HCT116 (cell line): ENCODE results near the gene DOK7. TPM values are rescaled to one million over a fixed set of nuclear protein-coding genes. Genes with fewer than 3 reads are reported as not detected.

Experiments
- ATAC-seq: fragments of 200-7000 bp; cut with Tn5 transposase; 2 replicates; pipeline ENCODE4 v1.9.1; 2020; ENCODE audit warnings: mild to moderate bottlenecking, moderate library complexity
- BruUV-seq: library from RNA; stranded (reverse); fragments of 400-500 nt; replicated peaks from 2 replicates; lab custom pipeline; 2021; lab: Mats Ljungman, UMichigan
- CTCF ChIA-PET: fragments of 300-600 bp; sonication (Branson Sonifier 250); formaldehyde crosslinking; loops from one replicate; lab custom pipeline; 2021; ENCODE audit warnings: antibody characterized with exemption; lab: Charles Lee
- POLR2A ChIA-PET: fragments of 300-600, 350-600 bp; sonication (Branson Sonifier 250); formaldehyde crosslinking; loops from one replicate; lab custom pipeline; 2021; ENCODE audit warnings: antibody characterized with exemption; lab: Charles Lee
- RAD21 ChIA-PET, 2 experiments: fragments of 300-600 bp; sonication (Branson Sonifier 250); formaldehyde crosslinking; loops; one replicate each; lab custom pipeline; 2023; ENCODE audit warnings: low total read pairs in 2 of 2; ENCODE audit not compliant: uncharacterized antibody in 2 of 2, unreplicated experiment in 2 of 2, low non-redundant PET in 1 of 2; lab: Charles Lee
- DNase-seq: peaks from one replicate; pipeline ENCODE4 v3.0.0-alpha.2; 2010; ENCODE audit warnings: low read depth, low spot score
- H2AFZ ChIP-seq: fragments of 200-600 bp; shearing (Covaris generic), sonication (generic); 2 replicates; pipeline ENCODE4 v1.6.1; 2017; ENCODE audit warnings: low read depth, mixed run types, mixed read lengths, antibody characterized with exemption, low read length; ENCODE audit not compliant: poor library complexity, severe bottlenecking
- H3K27ac ChIP-seq: 2 replicates; pipeline ENCODE4 v1.5.1; 2012; ENCODE audit warnings: low read depth, low read length
- H3K27me3 ChIP-seq: fragments of 200-600 bp; sonication (generic); 2 replicates; pipeline ENCODE4 v1.6.1; 2016; ENCODE audit warnings: mixed run types, low read length, mixed read lengths; ENCODE audit not compliant: insufficient read depth
- H3K36me3 ChIP-seq, 2 experiments: fragments of 200-500 bp in 1 of 2; fragments of 200-600 bp in 1 of 2; sonication (Bioruptor generic) in 1 of 2; sonication (generic) in 1 of 2; 2 replicates each; pipeline versions ENCODE4 v1.5.1 to v1.6.1; 2014 to 2016; ENCODE audit warnings: low read length in 2 of 2, inconsistent platforms in 1 of 2, mixed read lengths in 1 of 2, mixed run types in 1 of 2; ENCODE audit not compliant: insufficient read depth in 2 of 2, control insufficient read depth in 1 of 2
- H3K4me1 ChIP-seq, 2 experiments: fragments of 200-600 bp in 1 of 2; sonication (generic) in 1 of 2; 2 replicates each; pipeline versions ENCODE4 v1.5.1 to v1.6.1; 2012 to 2017; ENCODE audit warnings: low read length in 2 of 2, inconsistent platforms in 1 of 2, mild to moderate bottlenecking in 1 of 2, mixed read lengths in 1 of 2, mixed run types in 1 of 2, moderate library complexity in 1 of 2; ENCODE audit not compliant: insufficient read depth in 2 of 2, control insufficient read depth in 1 of 2
- H3K4me2 ChIP-seq: fragments of 200-600 bp; sonication (generic); 2 replicates; pipeline ENCODE4 v1.6.1; 2017; ENCODE audit warnings: mixed run types, low read length, mixed read lengths
- H3K4me3 ChIP-seq, 2 experiments: fragments of 200-600 bp in 1 of 2; sonication (generic) in 1 of 2; replicated peaks in 1 of 2; 2 replicates each; pipeline ENCODE4 v1.5.1; 2011 to 2016; ENCODE audit warnings: low read length in 2 of 2, control low read depth in 1 of 2, low read depth in 1 of 2, mild to moderate bottlenecking in 1 of 2, mixed read lengths in 1 of 2, mixed run types in 1 of 2
- H3K79me2 ChIP-seq: fragments of 200-600 bp; sonication (generic); 2 replicates; pipeline ENCODE4 v1.6.1; 2017; ENCODE audit warnings: mild to moderate bottlenecking, mixed run types, low read length, moderate library complexity, mixed read lengths; ENCODE audit not compliant: insufficient read depth
- H3K9ac ChIP-seq: fragments of 200-600 bp; sonication (generic); 2 replicates; pipeline ENCODE4 v1.6.1; 2016; ENCODE audit warnings: low read length, mixed read lengths
- H3K9me2 ChIP-seq: fragments of 200-600 bp; sonication (generic), shearing (Covaris generic); 2 replicates; pipeline ENCODE4 v1.6.1; 2017; ENCODE audit warnings: mixed run types, mild to moderate bottlenecking, moderate library complexity; ENCODE audit not compliant: insufficient read depth
- H3K9me3 ChIP-seq, 2 experiments: fragments of 200-500 bp in 1 of 2; fragments of 200-600 bp in 1 of 2; sonication (Bioruptor generic) in 1 of 2; sonication (generic) in 1 of 2; 2 replicates each; pipeline ENCODE4 v1.6.1; 2014 to 2017; ENCODE audit warnings: low read length in 2 of 2, mixed read lengths in 2 of 2, inconsistent platforms in 1 of 2, low read depth in 1 of 2, mild to moderate bottlenecking in 1 of 2, mixed run types in 1 of 2, moderate library complexity in 1 of 2; ENCODE audit not compliant: control insufficient read depth in 1 of 2, insufficient read depth in 1 of 2
- H4K20me1 ChIP-seq: fragments of 200-600 bp; sonication (generic), shearing (Covaris generic); 2 replicates; pipeline ENCODE4 v1.6.1; 2017; ENCODE audit warnings: mixed run types, mild to moderate bottlenecking, moderate library complexity; ENCODE audit not compliant: insufficient read depth
- ATF3 ChIP-seq: IDR thresholded peaks from 2 replicates; pipeline ENCODE4 v1.6.1; 2012
- CBX3 ChIP-seq: IDR thresholded peaks from 2 replicates; pipeline ENCODE4 v1.6.1; 2012; ENCODE audit warnings: low read depth
- CEBPB ChIP-seq: IDR thresholded peaks from 2 replicates; pipeline ENCODE4 v1.6.1; 2012; ENCODE audit warnings: low read depth
- CTCF ChIP-seq, 3 experiments: fragments of 200-600 bp in 1 of 3; sonication (generic) in 1 of 3; IDR thresholded peaks in 2 of 3; conservative IDR thresholded peaks in 1 of 3; 2 replicates each; pipeline ENCODE4 v1.5.1; 2012 to 2017; ENCODE audit warnings: low read depth in 2 of 3, low read length in 2 of 3, antibody characterized with exemption in 1 of 3, borderline replicate concordance in 1 of 3, control low read depth in 1 of 3, mild to moderate bottlenecking in 1 of 3, mixed read lengths in 1 of 3, mixed run types in 1 of 3, moderate library complexity in 1 of 3; ENCODE audit not compliant: insufficient read depth in 1 of 3
- EZH2 ChIP-seq: fragments of 200-600 bp; sonication (generic); IDR thresholded peaks from 2 replicates; pipeline ENCODE4 v1.6.1; 2017; ENCODE audit warnings: antibody characterized with exemption, mixed run types
- JUND ChIP-seq: IDR thresholded peaks from 2 replicates; pipeline ENCODE4 v1.6.1; 2012
- MAX ChIP-seq: IDR thresholded peaks from 2 replicates; pipeline ENCODE4 v1.6.1; 2012
- POLR2A ChIP-seq: IDR thresholded peaks from 2 replicates; pipeline ENCODE4 v1.7.0; 2011; ENCODE audit warnings: borderline replicate concordance; ENCODE audit not compliant: insufficient read depth, insufficient read length; ENCODE audit errors: extremely low read depth
- RAD21 ChIP-seq: IDR thresholded peaks from 2 replicates; pipeline ENCODE4 v1.6.1; 2012; ENCODE audit warnings: low read depth, mild to moderate bottlenecking
- REST ChIP-seq: IDR thresholded peaks from 2 replicates; pipeline ENCODE4 v1.6.1; 2012; ENCODE audit warnings: low read depth
- SIN3A ChIP-seq: IDR thresholded peaks from 2 replicates; pipeline ENCODE4 v1.6.1; 2012; ENCODE audit warnings: low read depth
- SP1 ChIP-seq: IDR thresholded peaks from 2 replicates; pipeline ENCODE4 v1.6.1; 2012; ENCODE audit warnings: low read depth
- YY1 ChIP-seq: IDR thresholded peaks from 2 replicates; pipeline ENCODE4 v1.6.1; 2011; ENCODE audit warnings: low read length, low read depth, moderate library complexity, mild to moderate bottlenecking; ENCODE audit not compliant: insufficient replicate concordance; ENCODE audit errors: extremely low read depth
- ZBTB33 ChIP-seq: IDR thresholded peaks from 2 replicates; pipeline ENCODE4 v1.6.1; 2011; ENCODE audit warnings: mild to moderate bottlenecking, low read length, moderate library complexity; ENCODE audit not compliant: insufficient replicate concordance; ENCODE audit errors: extremely low read depth
- ZNF274 ChIP-seq: fragments of 200-500 bp; sonication (Bioruptor generic); IDR thresholded peaks from 2 replicates; pipeline ENCODE4 v1.6.1; 2014; ENCODE audit warnings: mild to moderate bottlenecking, low read depth, low read length, inconsistent platforms
- intact Hi-C: fragments of 100-400 bp; cut with micrococcal nuclease; formaldehyde crosslinking; loops from 2 replicates; pipeline ENCODE4 v1.10.0; 2022
- total RNA-seq: library from RNA; stranded (reverse); gene quantifications from one replicate; pipeline ENCODE4 v1.2.1, GENCODE V29; 2021; ENCODE audit not compliant: unreplicated experiment

Gene DOK7
- total RNA-seq, 1 experiment from 2014 or later = 2.4 TPM

DNA sequence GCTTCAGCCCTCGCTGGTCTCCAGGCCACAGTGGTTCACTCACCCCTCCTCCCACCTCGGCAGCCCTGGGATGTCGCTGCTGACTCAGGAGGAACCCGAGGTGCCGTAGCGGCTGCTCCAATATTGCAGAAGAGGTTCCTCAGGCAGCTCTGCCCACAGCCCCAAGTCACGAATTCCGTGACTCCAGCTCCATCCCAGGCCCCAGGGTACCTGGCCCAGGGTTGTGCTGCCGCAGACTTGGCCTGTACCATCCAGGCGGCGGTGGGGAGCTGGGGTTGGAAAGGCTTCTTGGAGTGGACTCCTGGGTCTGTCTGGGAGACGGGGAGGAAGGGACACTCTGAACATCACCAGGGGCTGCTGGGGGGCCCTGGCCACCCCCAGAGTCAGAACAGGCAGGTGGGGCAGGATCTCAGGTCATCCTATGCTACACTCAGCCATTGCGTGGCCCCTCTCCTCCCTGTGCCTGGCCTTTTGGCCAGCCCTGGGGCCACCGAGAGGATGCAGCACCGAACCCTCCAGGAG is 22.1 kb upstream of the DOK7 start:
- H4K20me1 ChIP-seq = no peaks in the 10 kb centered on the region
- no peaks in the 10 kb centered on the region for H3K27me3 ChIP-seq
- H3K4me1 ChIP-seq = peaks cover 23 to 37% of the 10 kb centered on the region in 2 experiments
- DNase-seq = no peak
- TF ChIP-seq YY1 (no peak), POLR2A (no peak), MAX (no peak), CEBPB (no peak), REST (no peak), EZH2 (no peak), ZBTB33 (no peak), RAD21 (no peak), CTCF (IDR thresholded peaks at IDR 0.05 in 2 of 3, conservative IDR thresholded peaks at IDR 0.05 in 1 of 3; ENCODE audit: borderline replicate concordance in 1 of 3, insufficient read depth in 1 of 3, low read depth in 2 of 3, low read length in 2 of 3) (no peak), SP1 (no peak), JUND (no peak), ZNF274 (no peak), SIN3A (no peak), CBX3 (no peak), ATF3 (no peak)
- H3K9ac ChIP-seq = no peak overlapping the region
- ChIA-PET RAD21 (no interaction called here), POLR2A (no interaction called here), CTCF (interaction anchor here (0.5 to 2.3 kb wide), 3 partner anchors 11 to 95 kb away, joined by 3 to 7 read pairs (median 3); partner anchors contain the start of gene DOK7)
- no peaks in the 10 kb centered on the region for H3K9me3 ChIP-seq
- no peaks in the 10 kb centered on the region for H3K36me3 ChIP-seq
- no peak overlapping the region for H3K4me3 ChIP-seq
- ATAC-seq = no peak
- H3K4me2 ChIP-seq = no peak overlapping the region
- H3K27ac ChIP-seq = no peak overlapping the region
- intact Hi-C loops = no loop called here
- no peak overlapping the region for H2AFZ ChIP-seq
- no TSS peak for BruUV-seq
- H3K9me2 ChIP-seq = no peaks in the 10 kb centered on the region
- H3K79me2 ChIP-seq = no peaks in the 10 kb centered on the region
